C4-2B (cell line): ENCODE results near the gene CAMK2A.

Experiments used
- ZFX ChIP-seq: fragments of 450-650 bp; IDR thresholded peaks from 2 replicates; pipeline ENCODE4 v1.6.1; 2017
- TF ChIP-seq, protein P1 (sequence below): fragments of 450-650 bp; conservative IDR thresholded peaks from 2 replicates; pipeline ENCODE4 v1.5.1; 2017; ENCODE audit warnings: mild to moderate bottlenecking

DNA sequence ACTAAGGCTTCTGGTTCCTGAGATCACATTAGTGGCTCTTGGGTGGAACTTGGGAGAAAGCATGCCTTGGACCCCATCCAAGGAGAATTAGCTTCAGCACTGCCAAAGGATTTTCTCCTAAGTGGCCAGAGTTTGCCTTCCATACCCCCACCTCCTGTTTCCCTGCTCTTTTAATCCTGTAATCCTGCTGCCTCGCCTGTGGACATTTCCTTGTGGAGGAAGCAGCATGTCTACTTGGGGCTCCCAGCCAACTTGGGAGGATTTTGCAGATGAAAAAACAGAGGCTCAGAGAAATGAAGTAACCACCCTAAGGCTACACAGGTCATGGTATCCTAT is 11.6 kb upstream of the CAMK2A start:
- TF ChIP-seq, protein P1, sequence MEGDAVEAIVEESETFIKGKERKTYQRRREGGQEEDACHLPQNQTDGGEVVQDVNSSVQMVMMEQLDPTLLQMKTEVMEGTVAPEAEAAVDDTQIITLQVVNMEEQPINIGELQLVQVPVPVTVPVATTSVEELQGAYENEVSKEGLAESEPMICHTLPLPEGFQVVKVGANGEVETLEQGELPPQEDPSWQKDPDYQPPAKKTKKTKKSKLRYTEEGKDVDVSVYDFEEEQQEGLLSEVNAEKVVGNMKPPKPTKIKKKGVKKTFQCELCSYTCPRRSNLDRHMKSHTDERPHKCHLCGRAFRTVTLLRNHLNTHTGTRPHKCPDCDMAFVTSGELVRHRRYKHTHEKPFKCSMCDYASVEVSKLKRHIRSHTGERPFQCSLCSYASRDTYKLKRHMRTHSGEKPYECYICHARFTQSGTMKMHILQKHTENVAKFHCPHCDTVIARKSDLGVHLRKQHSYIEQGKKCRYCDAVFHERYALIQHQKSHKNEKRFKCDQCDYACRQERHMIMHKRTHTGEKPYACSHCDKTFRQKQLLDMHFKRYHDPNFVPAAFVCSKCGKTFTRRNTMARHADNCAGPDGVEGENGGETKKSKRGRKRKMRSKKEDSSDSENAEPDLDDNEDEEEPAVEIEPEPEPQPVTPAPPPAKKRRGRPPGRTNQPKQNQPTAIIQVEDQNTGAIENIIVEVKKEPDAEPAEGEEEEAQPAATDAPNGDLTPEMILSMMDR: no peak
- TF ChIP-seq ZFX: no peak
